Measurements from ENCODE around the gene CEP63.

Gene CEP63

GRCh38 chr3:134618478-134619300 is 132.8 kb downstream of the CEP63 start:
- TF ChIP-seq CTCF (conservative IDR thresholded peaks at IDR 0.05): no peak

GRCh38 chr3:134619301-134619615 is 133.4 kb downstream of the CEP63 start:
- TF ChIP-seq CTCF (conservative IDR thresholded peaks at IDR 0.05): no peak
- no peak overlapping the region for H3K27ac ChIP-seq

More at GRCh38 chr3:134618478-134619300, 132.8 kb downstream of the CEP63 start:
- no peak overlapping the region for H3K27ac ChIP-seq

- no peak overlapping the region for H3K27ac ChIP-seq
- TF ChIP-seq CTCF (conservative IDR thresholded peaks at IDR 0.05): no peak
Observed at GRCh38 chr3:134619884-134620445, 134.1 kb downstream of the CEP63 start.

- no peak for TF ChIP-seq CTCF (conservative IDR thresholded peaks at IDR 0.05)
- H3K27ac ChIP-seq: no peak overlapping the region
Observed at GRCh38 chr3:134620476-134621115, 134.7 kb downstream of the CEP63 start.

- H3K27ac ChIP-seq: no peak overlapping the region
Observed at GRCh38 chr3:134621854-134622253, 136.0 kb downstream of the CEP63 start.

GRCh38 chr3:134622806-134623365 is 137.0 kb downstream of the CEP63 start:
- no peak for TF ChIP-seq CTCF (conservative IDR thresholded peaks at IDR 0.05)
- H3K27ac ChIP-seq: no peak overlapping the region

More at GRCh38 chr3:134621854-134622253, 136.0 kb downstream of the CEP63 start:
- TF ChIP-seq CTCF (conservative IDR thresholded peaks at IDR 0.05): no peak

GRCh38 chr3:134623615-134624245 is 137.9 kb downstream of the CEP63 start:
- no peak for TF ChIP-seq CTCF (conservative IDR thresholded peaks at IDR 0.05)
- no peak overlapping the region for H3K27ac ChIP-seq

Measured in VCaP (cell line).